PC-9 (cell line): ENCODE data around the gene ZBTB8B.

Experiments used
- CTCF ChIP-seq: fragments of 200-600 bp; sonication (generic); conservative IDR thresholded peaks from 2 replicates; pipeline ENCODE4 v1.6.1; 2017; ENCODE audit warnings: mixed run types, antibody characterized with exemption, mild to moderate bottlenecking, moderate library complexity
- EZH2 ChIP-seq: fragments of 200-600 bp; sonication (generic); IDR thresholded peaks from 2 replicates; pipeline ENCODE4 v1.8.0; 2017; ENCODE audit warnings: antibody characterized with exemption, low read depth

GRCh38 chr1:32500387-32501209, 35.7 kb downstream of the ZBTB8B start:
- TF ChIP-seq EZH2 (no peak), CTCF (no peak)
